Spinal cord (tissue), 10 donors: Measurements from ENCODE around the gene ADD2. TPM values are rescaled to one million over a fixed set of nuclear protein-coding genes. Genes with fewer than 3 reads are reported as not detected.

ENCODE experiments used
- DNase-seq, 6 donors: peaks; one replicate each; pipeline versions ENCODE4 v3.0.0 to v3.0.0-alpha.2; 2013 to 2015; ENCODE audit warnings: low spot score in 6 of 6, low read depth in 4 of 6
- H3K27ac ChIP-seq: one replicate; pipeline ENCODE4 v1.5.1; 2013; ENCODE audit warnings: low read depth, low read length, control low read depth
- H3K27me3 ChIP-seq: one replicate; pipeline ENCODE4 v1.6.1; 2013; ENCODE audit warnings: low read length; ENCODE audit not compliant: control insufficient read depth, insufficient read depth
- H3K36me3 ChIP-seq: one replicate; pipeline ENCODE4 v1.6.1; 2013; ENCODE audit warnings: low read length; ENCODE audit not compliant: control insufficient read depth, insufficient read depth
- H3K4me1 ChIP-seq: one replicate; pipeline ENCODE4 v1.6.1; 2013; ENCODE audit warnings: low read length; ENCODE audit not compliant: control insufficient read depth, insufficient read depth
- H3K4me3 ChIP-seq: one replicate; pipeline ENCODE4 v1.5.1; 2013; ENCODE audit warnings: low read depth, low read length, control low read depth
- H3K9me3 ChIP-seq: one replicate; pipeline ENCODE4 v1.6.1; 2013; ENCODE audit warnings: low read length; ENCODE audit not compliant: control insufficient read depth, insufficient read depth
- WGBS: methylation state at CpG from one replicate; pipeline ENCODE4 v1.1.5; 2013; ENCODE audit warnings: missing lambda C conversion rate; ENCODE audit not compliant: insufficient coverage; 5-methylcytosine and 5-hydroxymethylcytosine counted together
- polyA plus RNA-seq, 2 donors: library from polyadenylated mRNA; unstranded; fragments of 120-200 nt; gene quantifications; one replicate each; pipeline ENCODE4 v1.2.1, GENCODE V29; 2013; ENCODE audit not compliant: insufficient read length in 2 of 2
- total RNA-seq, 2 donors: library from RNA; depleted of rRNA in 1 of 2; stranded (reverse); fragments of 120-200 nt in 1 of 2; fragments of >200 nt in 1 of 2; gene quantifications; one replicate each; pipeline versions ENCODE4 v1.2.3 to v1.2.4, GENCODE V29; 2013 to 2014
- donor health status: healthy.

ADD2 gene
- total and polyA plus RNA-seq, 4 donors, result 22.7 to 122 (median 68.7) TPM

- 28% methylated on average over 3 of the region's 6 CpGs for WGBS
- peaks cover 39% of the 10 kb centered on the region for H3K4me1 ChIP-seq
- DNase-seq, result peak in 4 of 6 donors; percentile 41 to 94 (median 55)
- H3K4me3 ChIP-seq, result no peak overlapping the region
- peak overlapping the region; percentile 65 for H3K27ac ChIP-seq
- H3K9me3 ChIP-seq, result no peaks in the 10 kb centered on the region
- no peaks in the 10 kb centered on the region for H3K27me3 ChIP-seq
- H3K36me3 ChIP-seq, result no peaks in the 10 kb centered on the region
Observed at GRCh38 chr2:70732766-70733645, 35.0 kb downstream of the ADD2 start.

DNA sequence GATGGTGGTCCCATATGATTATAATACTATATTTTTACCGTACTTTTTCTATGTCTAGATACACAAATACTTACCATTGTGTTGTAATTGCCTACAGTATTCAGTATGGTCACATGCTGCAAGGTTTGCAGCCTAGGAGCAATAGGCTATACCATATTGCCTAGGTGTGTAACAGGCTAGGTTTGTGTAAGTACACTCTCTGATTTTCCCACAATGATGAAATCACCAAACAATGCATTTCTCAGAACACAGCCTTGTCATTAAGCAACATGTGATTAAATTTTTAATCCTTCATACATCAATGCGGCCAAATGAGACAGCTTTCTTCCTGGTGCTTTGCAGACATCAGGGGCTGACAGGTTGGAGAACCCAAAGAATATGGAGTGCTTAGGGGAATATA lies 37.3 kb downstream of the ADD2 start:
- DNase-seq, result no peak
- Histone ChIP-seq H3K27ac (no peak overlapping the region), H3K27me3 (no peaks in the 10 kb centered on the region), H3K36me3 (no peaks in the 10 kb centered on the region), H3K4me3 (no peak overlapping the region), H3K9me3 (no peaks in the 10 kb centered on the region), H3K4me1 (peaks cover 42% of the 10 kb centered on the region)
- WGBS, result no CpG with 5 or more reads among the region's 2 CpGs

GRCh38 chr2:70729647-70730046 lies 38.4 kb downstream of the ADD2 start:
- no peak for DNase-seq
- no peaks in the 10 kb centered on the region for H3K9me3 ChIP-seq
- H3K27me3 ChIP-seq, result no peaks in the 10 kb centered on the region
- peaks cover 36% of the 10 kb centered on the region for H3K4me1 ChIP-seq
- no peaks in the 10 kb centered on the region for H3K36me3 ChIP-seq
- no peak overlapping the region for H3K4me3 ChIP-seq
- H3K27ac ChIP-seq, result no peak overlapping the region
- WGBS, result no CpG with 5 or more reads among the region's 1 CpG

DNA sequence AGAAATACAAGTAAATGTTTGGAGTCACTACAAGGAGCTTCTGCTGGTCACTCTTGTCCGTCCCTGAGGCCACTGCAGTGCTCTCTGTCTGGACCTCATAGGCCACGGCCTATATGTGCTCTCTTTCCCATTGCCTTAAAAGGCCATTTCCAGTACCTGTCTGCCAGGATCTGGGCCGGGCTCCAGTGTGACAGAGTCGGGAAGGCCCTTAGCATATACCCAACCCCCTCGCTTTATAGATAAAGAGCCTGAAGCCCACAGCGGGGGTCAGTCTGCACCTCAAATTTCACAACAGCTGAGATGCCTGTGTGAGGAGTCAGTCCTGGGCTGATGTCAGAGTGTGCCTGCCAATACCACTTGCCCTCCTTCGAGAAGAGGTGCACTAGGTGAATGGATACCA lies 39.9 kb downstream of the ADD2 start:
- H3K9me3 ChIP-seq, result no peaks in the 10 kb centered on the region
- no peaks in the 10 kb centered on the region for H3K36me3 ChIP-seq
- DNase-seq, result no peak
- no peak overlapping the region for H3K27ac ChIP-seq
- WGBS, result 88% methylated on average over 4 of the region's 7 CpGs
- H3K27me3 ChIP-seq, result no peaks in the 10 kb centered on the region
- H3K4me3 ChIP-seq, result no peak overlapping the region
- H3K4me1 ChIP-seq, result peaks cover 29% of the 10 kb centered on the region

GRCh38 chr2:70726947-70727725 lies 40.9 kb downstream of the ADD2 start:
- DNase-seq, result peak in 1 of 6 donors; percentile 37
- no peak overlapping the region for H3K4me3 ChIP-seq
- H3K9me3 ChIP-seq, result no peaks in the 10 kb centered on the region
- WGBS, result 65% methylated on average over 10 of the region's 11 CpGs
- peaks cover 20% of the 10 kb centered on the region for H3K4me1 ChIP-seq
- H3K27ac ChIP-seq, result no peak overlapping the region
- H3K27me3 ChIP-seq, result no peaks in the 10 kb centered on the region
- H3K36me3 ChIP-seq, result no peaks in the 10 kb centered on the region

DNA sequence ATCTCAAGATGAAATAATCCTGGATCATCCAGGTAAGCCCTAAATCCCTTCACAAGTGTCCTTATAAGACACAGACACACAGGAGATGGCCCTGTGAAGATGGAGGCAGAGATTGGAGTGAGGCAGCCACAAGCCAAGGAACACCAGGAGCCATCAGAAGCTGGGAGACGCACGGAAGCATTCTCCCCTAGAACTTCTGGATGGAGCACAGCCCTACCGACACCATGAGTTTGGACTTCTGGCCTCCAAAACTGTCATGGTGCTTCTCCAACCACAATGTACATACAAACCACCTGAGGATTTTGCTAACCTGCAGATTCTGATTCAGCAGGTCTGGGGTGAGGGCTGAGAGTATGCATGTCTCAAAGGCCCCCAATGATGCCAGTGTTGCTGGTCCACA lies 42.5 kb downstream of the ADD2 start:
- 100% methylated on average over 2 of the region's 3 CpGs for WGBS
- Histone ChIP-seq H3K27me3 (no peaks in the 10 kb centered on the region), H3K36me3 (no peaks in the 10 kb centered on the region), H3K4me3 (no peak overlapping the region), H3K27ac (no peak overlapping the region), H3K4me1 (peaks cover 15% of the 10 kb centered on the region), H3K9me3 (no peaks in the 10 kb centered on the region)
- DNase-seq, result no peak

- Histone ChIP-seq H3K4me3 (no peak overlapping the region), H3K27ac (no peak overlapping the region)
Observed at GRCh38 chr2:70724366-70724765, 43.6 kb downstream of the ADD2 start.

DNA sequence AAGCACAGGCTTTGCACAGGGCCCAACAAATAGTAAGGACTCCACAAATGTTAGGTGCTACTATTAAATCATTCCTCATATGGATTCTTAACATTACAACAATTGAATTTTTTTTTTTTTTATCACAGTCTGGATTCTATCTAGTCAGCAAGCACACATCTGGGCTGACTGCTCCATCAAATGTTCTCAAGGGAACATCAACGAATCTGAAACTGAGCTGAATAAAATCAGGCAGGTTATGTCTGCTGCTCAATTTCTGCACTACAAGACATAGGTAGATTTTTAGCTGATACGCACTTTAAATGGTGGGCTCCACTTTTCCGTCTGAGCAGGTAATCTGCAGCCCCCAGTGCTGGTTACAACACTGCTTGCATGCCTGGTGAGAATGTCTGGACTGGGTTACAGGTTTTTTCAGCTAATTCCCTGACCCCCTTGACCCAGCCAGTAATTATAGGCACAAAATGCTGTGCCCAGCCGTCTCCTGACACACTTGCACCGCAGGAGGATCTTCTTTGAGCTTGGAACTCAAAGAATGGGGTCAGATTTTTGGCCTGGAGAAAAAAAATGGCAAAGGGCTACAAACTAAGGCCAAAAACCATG lies 44.6 kb downstream of the ADD2 start:
- Histone ChIP-seq H3K4me1 (peaks cover 18% of the 10 kb centered on the region), H3K36me3 (no peaks in the 10 kb centered on the region), H3K27me3 (no peaks in the 10 kb centered on the region), H3K27ac (no peak overlapping the region), H3K9me3 (no peaks in the 10 kb centered on the region), H3K4me3 (no peak overlapping the region)
- DNase-seq, result peak in 1 of 6 donors; percentile 65
- 59% methylated on average over 3 of the region's 5 CpGs for WGBS

More at GRCh38 chr2:70724366-70724765, 43.6 kb downstream of the ADD2 start:
- Histone ChIP-seq H3K9me3 (no peaks in the 10 kb centered on the region), H3K36me3 (no peaks in the 10 kb centered on the region), H3K27me3 (no peaks in the 10 kb centered on the region), H3K4me1 (peaks cover 15% of the 10 kb centered on the region)
- 97% methylated on average over 7 of the region's 7 CpGs for WGBS
- no peak for DNase-seq

- Histone ChIP-seq H3K4me1 (peaks cover 37% of the 10 kb centered on the region), H3K4me3 (no peak overlapping the region), H3K9me3 (no peaks in the 10 kb centered on the region), H3K27ac (no peak overlapping the region), H3K36me3 (no peaks in the 10 kb centered on the region), H3K27me3 (no peaks in the 10 kb centered on the region)
- no peak for DNase-seq
- 94% methylated on average over 2 of the region's 6 CpGs for WGBS
Observed at GRCh38 chr2:70720124-70720523, 47.9 kb downstream of the ADD2 start.
